ENCODE measurements around the gene RGS9BP.

RGS9BP gene

GRCh38 chr19:32680986-32681385 is 5.3 kb downstream of the RGS9BP start:
- Histone ChIP-seq H3K4me3 (ENCODE audit: low read length, poor library complexity, severe bottlenecking) (no peak overlapping the region), H3K4me1 (ENCODE audit: insufficient read depth, low read length, poor library complexity, severe bottlenecking) (no peaks in the 10 kb centered on the region), H3F3A (ENCODE audit: low read depth) (no peaks in the 10 kb centered on the region), H4K20me1 (ENCODE audit: insufficient read depth, low read length, poor library complexity, severe bottlenecking) (no peaks in the 10 kb centered on the region), H3K36me3 (ENCODE audit: insufficient read depth, low read length) (no peaks in the 10 kb centered on the region), H3K79me2 (ENCODE audit: insufficient read depth, low read length) (no peaks in the 10 kb centered on the region), H3K9me2 (replicated peaks; ENCODE audit: low read depth, low read length) (no peaks in the 10 kb centered on the region), H3K27me3 (ENCODE audit: insufficient read depth, low read length, poor library complexity, severe bottlenecking) (no peaks in the 10 kb centered on the region), H3K4me2 (ENCODE audit: low read depth, low read length, poor library complexity, severe bottlenecking) (no peak overlapping the region), H3K9ac (ENCODE audit: low read depth, low read length, poor library complexity, severe bottlenecking) (no peak overlapping the region), H2AFZ (ENCODE audit: low read length) (no peak overlapping the region), H3K9me3 (ENCODE audit: insufficient read depth, low read depth, low read length) (no peaks in the 10 kb centered on the region)
- no peak for TF ChIP-seq CTCF (conservative IDR thresholded peaks at IDR 0.05; ENCODE audit: low read length)
- TF ChIP-seq EZH2phosphoT487 (IDR thresholded peaks at IDR 0.05; ENCODE audit: borderline replicate concordance): no peak

DNA sequence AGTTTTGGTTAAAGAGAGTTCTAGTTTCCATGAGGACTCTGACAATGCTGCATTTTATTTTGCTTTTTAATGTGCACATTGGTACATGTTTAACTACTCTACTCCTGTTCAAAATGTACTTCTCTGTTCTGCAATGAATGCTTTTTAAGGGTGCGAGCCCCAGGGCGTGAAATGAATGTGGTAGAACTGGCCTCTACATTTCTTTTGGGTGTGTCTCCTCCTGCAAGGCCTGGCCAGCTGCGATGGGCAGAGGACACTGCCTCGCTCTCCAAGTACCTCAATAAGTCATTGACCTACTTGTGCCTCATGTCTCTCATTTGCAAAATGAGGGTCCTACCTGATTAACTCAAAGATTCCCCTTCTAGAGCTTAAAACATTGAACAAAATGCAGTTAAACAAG is 6.7 kb downstream of the RGS9BP start:
- no peaks in the 10 kb centered on the region for H3K27me3 ChIP-seq (ENCODE audit: insufficient read depth, low read length, poor library complexity, severe bottlenecking)
- H3K9me2 ChIP-seq (replicated peaks; ENCODE audit: low read depth, low read length): no peaks in the 10 kb centered on the region
- H3F3A ChIP-seq (ENCODE audit: low read depth): no peaks in the 10 kb centered on the region
- no peak overlapping the region for H3K9ac ChIP-seq (ENCODE audit: low read depth, low read length, poor library complexity, severe bottlenecking)
- no peaks in the 10 kb centered on the region for H3K36me3 ChIP-seq (ENCODE audit: insufficient read depth, low read length)
- no peak for TF ChIP-seq EZH2phosphoT487 (IDR thresholded peaks at IDR 0.05; ENCODE audit: borderline replicate concordance)
- no peak for TF ChIP-seq CTCF (conservative IDR thresholded peaks at IDR 0.05; ENCODE audit: low read length)
- H3K9me3 ChIP-seq (ENCODE audit: insufficient read depth, low read depth, low read length): no peaks in the 10 kb centered on the region
- H4K20me1 ChIP-seq (ENCODE audit: insufficient read depth, low read length, poor library complexity, severe bottlenecking): no peaks in the 10 kb centered on the region
- no peak overlapping the region for H2AFZ ChIP-seq (ENCODE audit: low read length)
- no peaks in the 10 kb centered on the region for H3K4me1 ChIP-seq (ENCODE audit: insufficient read depth, low read length, poor library complexity, severe bottlenecking)
- no peak overlapping the region for H3K4me3 ChIP-seq (ENCODE audit: low read length, poor library complexity, severe bottlenecking)
- H3K79me2 ChIP-seq (ENCODE audit: insufficient read depth, low read length): no peaks in the 10 kb centered on the region
- H3K4me2 ChIP-seq (ENCODE audit: low read depth, low read length, poor library complexity, severe bottlenecking): no peak overlapping the region

GRCh38 chr19:32686847-32687475 is 11.3 kb downstream of the RGS9BP start:
- Histone ChIP-seq H3K9me3 (ENCODE audit: insufficient read depth, low read depth, low read length) (no peaks in the 10 kb centered on the region), H3K9ac (ENCODE audit: low read depth, low read length, poor library complexity, severe bottlenecking) (no peak overlapping the region), H3K4me1 (ENCODE audit: insufficient read depth, low read length, poor library complexity, severe bottlenecking) (peaks cover 5% of the 10 kb centered on the region), H3K4me2 (ENCODE audit: low read depth, low read length, poor library complexity, severe bottlenecking) (no peak overlapping the region), H4K20me1 (ENCODE audit: insufficient read depth, low read length, poor library complexity, severe bottlenecking) (no peaks in the 10 kb centered on the region), H3K27me3 (ENCODE audit: insufficient read depth, low read length, poor library complexity, severe bottlenecking) (no peaks in the 10 kb centered on the region), H3F3A (ENCODE audit: low read depth) (no peaks in the 10 kb centered on the region), H3K4me3 (ENCODE audit: low read length, poor library complexity, severe bottlenecking) (no peak overlapping the region), H3K9me2 (replicated peaks; ENCODE audit: low read depth, low read length) (no peaks in the 10 kb centered on the region), H3K36me3 (ENCODE audit: insufficient read depth, low read length) (no peaks in the 10 kb centered on the region), H3K79me2 (ENCODE audit: insufficient read depth, low read length) (peaks cover 12% of the 10 kb centered on the region), H2AFZ (ENCODE audit: low read length) (no peak overlapping the region)
- TF ChIP-seq EZH2phosphoT487 (IDR thresholded peaks at IDR 0.05; ENCODE audit: borderline replicate concordance) (no peak), CTCF (conservative IDR thresholded peaks at IDR 0.05; ENCODE audit: low read length) (no peak)
